ENCODE results near the gene RAB5IF. TPM values are rescaled to one million over a fixed set of nuclear protein-coding genes. Genes with fewer than 3 reads are reported as not detected.
"Not testable (repeated sequence)": the region's sequence is repeated elsewhere in the genome, so short reads cannot be mapped to it uniquely, and the experiment has no call there.

RAB5IF gene
- total and polyA plus RNA-seq, 3 donors from 2014 or later, result 75.7 to 93.1 (median 81.3) TPM

- no peak overlapping the region for H3K4me3 ChIP-seq
- H3K4me1 ChIP-seq, result no peaks in the 10 kb centered on the region
- intact Hi-C loops (cut with DNase I; ENCODE audit: low total_unique reads), result no loop called here
- WGBS, 2 donors, result 84 to 85% methylated on average over 9 of the region's 9 CpGs
- no peak for TF ChIP-seq POLR2A (IDR thresholded peaks at IDR 0.05)
- TF ChIP-seq, protein P1, sequence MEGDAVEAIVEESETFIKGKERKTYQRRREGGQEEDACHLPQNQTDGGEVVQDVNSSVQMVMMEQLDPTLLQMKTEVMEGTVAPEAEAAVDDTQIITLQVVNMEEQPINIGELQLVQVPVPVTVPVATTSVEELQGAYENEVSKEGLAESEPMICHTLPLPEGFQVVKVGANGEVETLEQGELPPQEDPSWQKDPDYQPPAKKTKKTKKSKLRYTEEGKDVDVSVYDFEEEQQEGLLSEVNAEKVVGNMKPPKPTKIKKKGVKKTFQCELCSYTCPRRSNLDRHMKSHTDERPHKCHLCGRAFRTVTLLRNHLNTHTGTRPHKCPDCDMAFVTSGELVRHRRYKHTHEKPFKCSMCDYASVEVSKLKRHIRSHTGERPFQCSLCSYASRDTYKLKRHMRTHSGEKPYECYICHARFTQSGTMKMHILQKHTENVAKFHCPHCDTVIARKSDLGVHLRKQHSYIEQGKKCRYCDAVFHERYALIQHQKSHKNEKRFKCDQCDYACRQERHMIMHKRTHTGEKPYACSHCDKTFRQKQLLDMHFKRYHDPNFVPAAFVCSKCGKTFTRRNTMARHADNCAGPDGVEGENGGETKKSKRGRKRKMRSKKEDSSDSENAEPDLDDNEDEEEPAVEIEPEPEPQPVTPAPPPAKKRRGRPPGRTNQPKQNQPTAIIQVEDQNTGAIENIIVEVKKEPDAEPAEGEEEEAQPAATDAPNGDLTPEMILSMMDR (IDR thresholded peaks at IDR 0.05), result no peak
- H3K36me3 ChIP-seq (ENCODE audit: low read depth, missing control alignments), result no peaks in the 10 kb centered on the region
- H3K27ac ChIP-seq, result no peak overlapping the region
- no peak for DNase-seq
- no peaks in the 10 kb centered on the region for H3K27me3 ChIP-seq
- no peaks in the 10 kb centered on the region for H3K9me3 ChIP-seq
Observed at GRCh38 chr20:36633285-36633772, 27.8 kb downstream of the RAB5IF start.

DNA sequence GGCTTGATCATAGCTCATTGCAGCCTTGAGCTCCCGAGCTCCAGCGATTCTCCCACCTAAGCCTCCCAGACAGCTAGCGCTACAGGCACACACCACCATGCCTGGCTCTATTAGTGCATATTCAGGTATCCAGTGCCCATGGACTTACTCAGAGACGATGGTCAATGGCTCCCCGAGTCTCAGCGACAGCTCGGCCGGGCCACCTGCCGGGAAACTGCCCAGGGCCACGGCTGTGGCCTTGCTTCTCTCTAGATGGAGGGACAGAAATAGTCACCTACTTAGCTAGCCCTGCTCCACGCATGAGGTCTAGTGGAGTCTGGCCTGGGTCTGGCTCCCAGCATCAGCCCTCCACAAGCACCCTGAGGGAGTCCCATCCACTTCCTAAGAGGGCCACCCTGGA, 28.8 kb downstream of the RAB5IF start:
- intact Hi-C loops (cut with DNase I; ENCODE audit: low total_unique reads), result no loop called here
- Histone ChIP-seq H3K4me3 (no peak overlapping the region), H3K9me3 (no peaks in the 10 kb centered on the region), H3K36me3 (ENCODE audit: low read depth, missing control alignments) (no peaks in the 10 kb centered on the region), H3K27ac (no peak overlapping the region), H3K4me1 (no peaks in the 10 kb centered on the region), H3K27me3 (no peaks in the 10 kb centered on the region)
- TF ChIP-seq POLR2A (IDR thresholded peaks at IDR 0.05), result no peak
- TF ChIP-seq, protein P1 (IDR thresholded peaks at IDR 0.05), result no peak
- 87 to 99% methylated on average over 4 to 11 of the region's 11 CpGs for WGBS, 2 donors
- DNase-seq, result no peak

DNA sequence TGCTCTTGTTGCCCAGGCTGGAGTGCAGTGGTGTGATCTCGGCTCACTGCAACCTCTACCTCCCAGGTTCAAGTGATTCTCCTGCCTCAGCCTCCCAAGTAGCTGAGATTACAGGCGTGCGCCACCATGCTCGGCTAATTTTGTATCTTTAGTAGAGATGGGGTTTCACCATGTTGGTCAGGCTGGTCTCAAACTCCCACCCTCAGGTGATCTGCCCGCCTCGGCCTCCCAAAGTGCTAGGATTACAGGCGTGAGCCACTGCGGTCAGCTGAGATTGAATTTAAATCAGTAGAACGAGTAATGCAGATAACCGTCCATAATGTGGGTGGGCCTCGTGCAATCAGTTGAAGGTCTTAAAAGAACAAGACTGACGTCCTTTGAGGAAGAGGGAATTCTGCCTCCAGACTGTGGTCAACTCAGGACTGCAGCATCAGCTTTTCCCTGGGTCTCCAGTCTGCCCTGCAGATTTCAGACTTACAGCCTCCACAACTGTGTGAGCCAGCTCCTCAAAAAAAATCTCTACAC, 33.4 kb downstream of the RAB5IF start:
- H3K27ac ChIP-seq; DNase-seq; H3K4me3 ChIP-seq; H3K9me3 ChIP-seq; H3K4me1 ChIP-seq; H3K36me3 ChIP-seq (ENCODE audit: low read depth, missing control alignments); H3K27me3 ChIP-seq; intact Hi-C loops (cut with DNase I; ENCODE audit: low total_unique reads): not testable (repeated sequence)
- WGBS, 2 donors, result 93 to 100% methylated on average over 12 of the region's 12 CpGs

- Histone ChIP-seq H3K4me3 (no peak overlapping the region), H3K4me1 (no peaks in the 10 kb centered on the region), H3K27ac (no peak overlapping the region), H3K36me3 (ENCODE audit: low read depth, missing control alignments) (no peaks in the 10 kb centered on the region), H3K27me3 (no peaks in the 10 kb centered on the region), H3K9me3 (no peaks in the 10 kb centered on the region)
- DNase-seq, result no peak
- TF ChIP-seq POLR2A (IDR thresholded peaks at IDR 0.05), result no peak
- TF ChIP-seq, protein P1 (IDR thresholded peaks at IDR 0.05), result no peak
- WGBS, 2 donors, result 71 to 91% methylated on average over 3 of the region's 3 CpGs
- intact Hi-C loops (cut with DNase I; ENCODE audit: low total_unique reads), result no loop called here
Observed at GRCh38 chr20:36641506-36641843, 35.9 kb downstream of the RAB5IF start.

DNA sequence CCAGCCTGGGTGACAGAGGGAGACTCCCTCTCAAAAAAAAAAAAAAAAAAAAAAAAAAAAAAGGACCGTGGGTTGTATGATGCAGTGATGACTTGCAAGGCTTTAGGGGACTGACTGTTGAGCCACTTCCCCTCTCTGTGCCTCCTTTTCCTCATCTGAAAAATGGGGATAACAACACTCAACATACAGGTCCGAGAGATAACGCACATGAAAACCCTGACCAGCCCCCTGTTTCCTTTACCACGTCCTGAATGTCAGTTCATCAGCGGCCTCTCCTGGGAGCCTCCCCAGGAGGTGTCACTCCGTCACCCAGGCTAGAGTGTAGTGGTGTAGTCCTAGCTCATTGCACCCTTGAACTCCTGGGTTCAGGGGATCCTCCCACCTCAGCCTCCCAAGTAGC, 36.6 kb downstream of the RAB5IF start:
- intact Hi-C loops (cut with DNase I; ENCODE audit: low total_unique reads), result no loop called here
- H3K4me1 ChIP-seq, result no peaks in the 10 kb centered on the region
- no peak overlapping the region for H3K27ac ChIP-seq
- no peak for DNase-seq
- TF ChIP-seq, protein P1 (IDR thresholded peaks at IDR 0.05), result no peak
- no peak for TF ChIP-seq POLR2A (IDR thresholded peaks at IDR 0.05)
- H3K27me3 ChIP-seq, result no peaks in the 10 kb centered on the region
- no peaks in the 10 kb centered on the region for H3K9me3 ChIP-seq
- WGBS, 2 donors, result 82 to 93% methylated on average over 6 of the region's 6 CpGs
- H3K36me3 ChIP-seq (ENCODE audit: low read depth, missing control alignments), result no peaks in the 10 kb centered on the region
- H3K4me3 ChIP-seq, result no peak overlapping the region

Measured in testis (tissue), 3 donors.